PC-9 (cell line): ENCODE measurements around the gene KIF3C.

ENCODE experiments used
- EZH2 ChIP-seq: fragments of 200-600 bp; sonication (generic); IDR thresholded peaks from 2 replicates; pipeline ENCODE4 v1.8.0; 2017; ENCODE audit warnings: antibody characterized with exemption, low read depth
- TF ChIP-seq, protein P1 (sequence below): fragments of 200-600 bp; sonication (generic); conservative IDR thresholded peaks from 2 replicates; pipeline ENCODE4 v1.6.1; 2017; ENCODE audit warnings: mixed run types, antibody characterized with exemption, mild to moderate bottlenecking, moderate library complexity

DNA sequence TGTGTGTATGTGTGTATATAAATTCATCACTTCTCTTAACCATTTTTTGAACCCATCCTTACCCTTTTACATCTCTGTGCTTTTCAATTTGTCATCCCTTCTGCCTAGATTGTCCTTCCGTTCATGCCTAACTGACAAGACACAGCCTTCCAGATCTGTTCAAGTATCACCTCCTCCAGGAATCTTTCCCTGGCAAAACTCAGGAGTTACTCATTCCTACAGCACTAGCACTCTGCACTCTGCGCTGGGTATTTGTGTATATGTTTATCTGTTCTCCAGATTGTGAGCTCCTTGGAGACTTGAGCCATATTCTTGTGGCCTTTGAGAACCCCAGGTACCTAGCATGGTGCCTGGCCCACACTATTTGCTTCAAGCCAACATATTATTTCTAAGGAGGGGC, 77.2 kb downstream of the KIF3C start:
- TF ChIP-seq, protein P1, sequence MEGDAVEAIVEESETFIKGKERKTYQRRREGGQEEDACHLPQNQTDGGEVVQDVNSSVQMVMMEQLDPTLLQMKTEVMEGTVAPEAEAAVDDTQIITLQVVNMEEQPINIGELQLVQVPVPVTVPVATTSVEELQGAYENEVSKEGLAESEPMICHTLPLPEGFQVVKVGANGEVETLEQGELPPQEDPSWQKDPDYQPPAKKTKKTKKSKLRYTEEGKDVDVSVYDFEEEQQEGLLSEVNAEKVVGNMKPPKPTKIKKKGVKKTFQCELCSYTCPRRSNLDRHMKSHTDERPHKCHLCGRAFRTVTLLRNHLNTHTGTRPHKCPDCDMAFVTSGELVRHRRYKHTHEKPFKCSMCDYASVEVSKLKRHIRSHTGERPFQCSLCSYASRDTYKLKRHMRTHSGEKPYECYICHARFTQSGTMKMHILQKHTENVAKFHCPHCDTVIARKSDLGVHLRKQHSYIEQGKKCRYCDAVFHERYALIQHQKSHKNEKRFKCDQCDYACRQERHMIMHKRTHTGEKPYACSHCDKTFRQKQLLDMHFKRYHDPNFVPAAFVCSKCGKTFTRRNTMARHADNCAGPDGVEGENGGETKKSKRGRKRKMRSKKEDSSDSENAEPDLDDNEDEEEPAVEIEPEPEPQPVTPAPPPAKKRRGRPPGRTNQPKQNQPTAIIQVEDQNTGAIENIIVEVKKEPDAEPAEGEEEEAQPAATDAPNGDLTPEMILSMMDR = no peak
- no peak for TF ChIP-seq EZH2
